Right ventricle myocardium inferior (tissue), 1 donor: ENCODE results near the gene VEPH1. TPM values are rescaled to one million over a fixed set of nuclear protein-coding genes. Genes with fewer than 3 reads are reported as not detected.

Experiments used
- ATAC-seq: fragments of 200-7000 bp; cut with Tn5 transposase; one replicate; pipeline ENCODE4 v1.9.1; 2020; ENCODE audit warnings: mild to moderate bottlenecking, moderate library complexity
- DNase-seq: peaks from one replicate; pipeline ENCODE4 v3.0.0; 2021; ENCODE audit errors: missing footprints
- intact Hi-C: fragments of 100-400 bp; cut with DNase I; formaldehyde crosslinking; loops from one replicate; pipeline ENCODE4 v1.11.0; 2022
- total RNA-seq: library from RNA; stranded (reverse); fragmentation: NEBNext Ultra II Directional; extraction: Animal tissue kit (Norgen Biotek cat#: 25700); gene quantifications from one replicate; pipeline ENCODE4 v1.2.1, GENCODE V29; 2021
- donor health status: DM: no; HTN: yes; CAD: no; lungs with severe emphysema.

VEPH1 gene
- total RNA-seq, 1 donor from 2014 or later: 0.41 TPM

DNA sequence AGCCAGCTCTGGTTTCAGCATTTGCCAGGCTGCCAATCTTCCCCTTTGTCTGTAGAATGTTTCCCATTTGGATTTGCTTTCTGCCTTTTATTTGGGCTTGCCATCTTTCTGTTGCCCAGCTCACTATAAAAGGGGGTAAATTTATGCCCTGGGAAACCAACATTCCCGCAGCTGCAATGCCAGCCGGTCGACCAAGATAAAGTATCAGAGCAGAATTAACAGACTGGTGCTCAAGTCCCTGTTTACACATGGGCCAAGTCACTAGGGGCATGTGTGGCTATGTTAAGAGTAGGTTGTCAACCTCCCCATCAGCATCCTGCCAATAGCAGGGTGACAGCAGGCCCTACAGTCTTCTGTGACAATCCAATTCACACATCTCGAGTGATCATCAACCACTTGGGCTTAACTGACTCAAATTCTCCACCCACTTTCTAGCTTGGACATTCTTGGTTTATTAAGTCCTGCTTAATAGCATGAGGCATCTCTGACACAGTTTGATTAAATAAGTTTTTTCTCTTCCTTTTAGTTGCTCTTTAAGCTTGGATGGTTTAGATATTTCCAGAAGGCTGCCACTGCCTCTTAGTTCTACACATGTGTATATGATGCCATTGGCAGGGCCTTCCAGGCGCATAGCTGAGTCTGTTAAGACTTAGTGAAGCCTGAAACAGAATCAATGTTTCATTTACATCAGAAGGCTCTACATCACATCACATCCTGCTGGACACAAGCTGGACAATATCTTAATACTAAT is 24.1 kb upstream of the VEPH1 start:
- ATAC-seq (no peak), DNase-seq (peak; percentile 50)
- intact Hi-C loops: no loop called here

DNA sequence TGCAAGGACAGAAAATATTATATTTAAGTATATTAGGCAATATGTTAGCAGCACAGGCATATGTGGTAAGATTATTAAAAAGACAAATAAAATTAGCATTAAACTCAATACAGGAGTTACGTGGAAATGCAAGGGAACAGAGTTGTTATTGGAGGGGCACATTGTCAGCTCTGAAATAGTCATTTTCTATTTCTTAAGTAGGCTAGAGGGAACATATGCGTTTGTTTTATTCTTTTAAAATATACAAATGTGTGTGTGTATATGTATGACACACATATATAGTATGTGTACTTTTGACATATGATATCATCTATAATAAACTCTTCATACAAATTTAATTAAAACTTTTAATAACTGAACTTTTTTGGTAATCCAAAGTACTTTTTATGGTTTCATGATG is 22.8 kb upstream of the VEPH1 start:
- ATAC-seq (no peak), DNase-seq (no peak)
- intact Hi-C loops: no loop called here

- intact Hi-C loops: no loop called here
- DNase-seq: no peak
- ATAC-seq: no peak
Observed at GRCh38 chr3:157523814-157524213, 20.6 kb upstream of the VEPH1 start.

DNA sequence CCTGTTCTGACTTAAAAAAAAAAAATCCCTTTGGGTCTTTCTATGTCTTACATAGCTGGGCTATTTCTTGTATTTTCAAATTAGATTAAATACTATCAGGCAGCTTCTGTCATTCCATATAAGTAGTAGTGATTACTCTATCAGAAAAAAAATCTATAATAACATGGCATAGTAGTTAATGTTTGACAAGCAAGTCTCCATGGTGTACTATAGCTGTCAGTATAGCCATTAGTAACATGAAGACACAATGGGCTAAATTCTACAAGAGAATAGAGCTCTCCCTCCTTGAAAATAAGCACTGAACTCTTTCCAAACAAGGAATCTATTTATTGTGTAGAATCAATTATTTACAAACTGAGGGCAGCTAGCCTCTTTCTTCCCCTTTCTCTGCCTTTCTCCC is 19.4 kb upstream of the VEPH1 start:
- no peak for ATAC-seq
- DNase-seq: no peak
- intact Hi-C loops: no loop called here

DNA sequence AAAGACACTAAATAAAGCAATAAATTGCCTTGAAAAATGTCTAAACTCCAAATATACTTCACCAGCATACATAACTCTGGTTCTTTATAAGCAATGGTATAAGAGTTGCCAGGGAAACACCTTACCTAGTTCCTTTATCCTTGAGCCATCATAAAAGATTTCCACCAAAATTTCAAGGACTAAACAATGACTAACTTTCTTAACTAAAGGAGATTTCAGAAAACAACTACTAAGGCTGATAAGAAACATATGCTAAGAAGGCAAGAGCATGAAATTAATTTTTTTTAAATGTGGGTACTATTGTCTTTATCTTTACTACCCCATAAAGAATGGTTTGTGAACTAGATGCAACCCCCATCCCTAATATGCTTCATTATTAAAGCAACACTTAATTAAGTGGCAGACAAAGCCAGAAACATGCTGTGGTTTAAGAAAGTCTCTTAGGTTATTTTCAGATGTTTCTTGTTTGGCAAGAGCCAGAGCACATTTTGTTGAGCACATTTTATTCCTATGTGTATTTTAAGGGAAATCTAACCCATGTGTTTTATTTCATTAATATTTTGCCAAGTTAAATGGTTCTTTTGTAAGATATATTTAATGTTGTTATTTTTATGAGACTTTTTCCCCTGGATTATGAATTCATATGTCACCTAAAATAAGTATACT is 17.4 kb upstream of the VEPH1 start:
- DNase-seq (no peak), ATAC-seq (peak; percentile 76)
- intact Hi-C loops: no loop called here

DNA sequence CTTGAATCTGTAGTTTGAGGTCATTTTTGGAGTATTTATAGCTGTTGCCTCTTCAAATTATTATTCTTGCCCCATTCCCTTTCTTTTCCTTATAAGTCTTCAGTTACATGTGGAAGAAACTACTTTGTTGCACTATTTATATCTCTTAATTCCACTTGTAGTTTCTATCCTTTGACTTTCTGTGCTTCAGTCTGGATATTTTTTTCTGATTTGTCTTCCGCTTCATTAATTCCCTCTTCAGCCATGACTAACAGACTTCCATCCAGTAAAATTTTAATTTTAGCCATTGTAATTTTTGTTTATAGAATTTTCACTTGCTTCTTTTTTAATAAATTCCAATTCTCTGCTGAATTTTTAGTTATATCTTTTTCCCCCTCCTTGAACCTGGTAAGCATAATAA is 15.7 kb upstream of the VEPH1 start:
- intact Hi-C loops: no loop called here
- DNase-seq: no peak
- ATAC-seq: no peak

- ATAC-seq: no peak
- DNase-seq: no peak
- intact Hi-C loops: no loop called here
Observed at GRCh38 chr3:157516928-157517327, 13.7 kb upstream of the VEPH1 start.

GRCh38 chr3:157515398-157515797 is 12.2 kb upstream of the VEPH1 start:
- no peak for DNase-seq

GRCh38 chr3:157514371-157514895 is 11.2 kb upstream of the VEPH1 start:
- intact Hi-C loops: no loop called here

More at GRCh38 chr3:157515398-157515797, 12.2 kb upstream of the VEPH1 start:
- intact Hi-C loops: no loop called here
- no peak for ATAC-seq

DNA sequence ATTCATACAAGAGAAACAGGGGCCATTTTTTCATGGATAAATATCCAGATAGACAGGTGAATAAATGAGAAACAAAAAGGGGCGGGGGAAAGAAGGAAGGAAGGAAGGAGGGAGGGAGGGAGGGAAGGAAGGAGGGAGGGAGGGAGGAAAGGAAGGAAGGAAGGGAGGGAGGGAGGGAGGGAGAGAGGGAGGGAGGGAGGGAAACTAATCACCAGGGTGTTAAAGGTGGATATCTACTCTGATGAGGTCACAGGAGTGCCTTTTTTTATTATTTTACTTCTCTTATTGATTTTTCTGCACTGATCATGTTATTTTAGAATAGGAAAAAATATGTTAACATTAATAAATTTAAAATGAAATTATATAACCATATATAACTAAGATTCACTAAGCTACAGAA is 10.4 kb upstream of the VEPH1 start:
- intact Hi-C loops: no loop called here
- no peak for DNase-seq
- ATAC-seq: no peak

More at GRCh38 chr3:157514371-157514895, 11.2 kb upstream of the VEPH1 start:
- ATAC-seq (no peak), DNase-seq (no peak)

DNA sequence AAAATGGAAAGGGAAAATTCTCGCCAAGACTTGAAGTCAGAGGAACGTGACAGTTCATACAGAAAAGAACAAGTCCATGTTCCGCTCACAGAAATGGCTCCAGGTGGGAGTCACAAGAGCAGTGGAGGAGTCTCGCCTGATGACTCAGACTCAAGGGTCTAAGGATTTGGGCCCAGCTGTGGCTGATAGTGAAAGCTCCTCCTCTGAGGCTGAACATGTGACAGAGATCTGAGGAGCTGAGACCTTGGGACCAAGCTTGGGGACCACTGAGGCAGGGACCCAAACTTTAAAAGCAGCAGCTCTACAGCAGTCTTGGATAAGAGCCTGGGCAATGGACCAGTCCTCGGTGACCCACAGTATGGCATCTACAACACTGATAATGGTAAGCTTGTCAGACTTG is 9.3 kb upstream of the VEPH1 start:
- no peak for DNase-seq
- ATAC-seq: no peak
- intact Hi-C loops: no loop called here

DNA sequence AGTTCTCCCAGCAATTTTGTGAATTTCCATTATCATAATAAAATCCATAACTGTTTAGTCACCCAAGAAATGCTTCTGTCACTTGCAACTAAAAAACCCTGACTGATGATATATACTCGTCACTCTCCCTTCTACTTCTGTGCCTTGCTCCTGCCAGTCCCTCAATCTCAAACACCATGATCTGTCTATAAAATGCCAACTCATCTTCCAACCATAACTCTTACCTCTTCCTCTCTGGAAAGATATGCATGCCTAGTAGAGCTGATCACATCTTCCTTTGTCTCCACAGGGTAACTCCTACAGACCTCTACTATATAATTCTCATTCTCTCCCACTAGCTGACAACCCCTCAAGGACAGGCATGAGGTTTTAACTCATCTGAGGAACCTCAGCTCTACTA is 5.2 kb upstream of the VEPH1 start:
- intact Hi-C loops: no loop called here
- ATAC-seq (no peak), DNase-seq (no peak)

- ATAC-seq (no peak), DNase-seq (no peak)
- intact Hi-C loops: no loop called here
Observed at GRCh38 chr3:157501863-157502262, 1.4 kb downstream of the VEPH1 start.

DNA sequence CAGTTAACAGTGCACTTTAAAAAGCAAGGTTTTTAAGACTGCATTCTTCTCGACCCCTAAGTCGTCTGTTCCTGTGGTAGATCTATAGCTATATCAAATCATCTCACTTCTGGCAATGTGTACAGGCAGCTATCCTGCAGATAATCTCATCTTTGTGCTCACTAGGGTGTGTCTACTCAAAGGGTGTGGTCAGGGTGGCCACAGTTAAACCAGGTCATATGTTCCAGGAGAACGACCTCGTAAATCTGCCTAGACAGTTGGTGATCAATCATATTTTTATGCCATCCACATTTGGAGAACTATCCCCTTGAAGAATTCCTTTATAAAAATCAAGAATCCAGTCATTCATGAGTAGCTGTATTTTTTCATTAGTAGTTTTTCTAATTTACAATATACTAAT is 3.0 kb downstream of the VEPH1 start:
- intact Hi-C loops: no loop called here
- DNase-seq: no peak
- ATAC-seq: no peak

GRCh38 chr3:157499342-157499963 is 3.8 kb downstream of the VEPH1 start:
- intact Hi-C loops: no loop called here
- DNase-seq: peak; percentile 63

DNA sequence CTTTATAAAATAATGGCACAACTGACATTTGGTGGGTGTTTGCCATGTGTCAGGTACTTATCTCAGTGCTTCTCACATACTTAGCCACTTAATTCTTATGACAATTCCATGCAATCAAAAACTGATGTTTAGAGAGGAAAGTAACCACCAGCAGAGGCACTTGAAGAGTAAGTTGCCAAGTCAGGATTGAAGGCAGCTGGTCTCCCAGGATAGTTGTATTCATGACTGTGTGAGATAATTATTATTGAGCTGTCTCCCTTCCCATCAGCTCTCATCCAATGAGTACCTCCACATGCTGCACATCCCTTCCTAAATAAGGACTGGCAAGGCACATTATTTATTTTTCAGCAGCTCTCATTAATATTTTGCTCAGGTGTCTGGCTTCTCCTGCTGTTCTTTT is 4.8 kb downstream of the VEPH1 start:
- no peak for ATAC-seq
- DNase-seq: no peak
- intact Hi-C loops: no loop called here

More at GRCh38 chr3:157499342-157499963, 3.8 kb downstream of the VEPH1 start:
- ATAC-seq: peak; percentile 49

DNA sequence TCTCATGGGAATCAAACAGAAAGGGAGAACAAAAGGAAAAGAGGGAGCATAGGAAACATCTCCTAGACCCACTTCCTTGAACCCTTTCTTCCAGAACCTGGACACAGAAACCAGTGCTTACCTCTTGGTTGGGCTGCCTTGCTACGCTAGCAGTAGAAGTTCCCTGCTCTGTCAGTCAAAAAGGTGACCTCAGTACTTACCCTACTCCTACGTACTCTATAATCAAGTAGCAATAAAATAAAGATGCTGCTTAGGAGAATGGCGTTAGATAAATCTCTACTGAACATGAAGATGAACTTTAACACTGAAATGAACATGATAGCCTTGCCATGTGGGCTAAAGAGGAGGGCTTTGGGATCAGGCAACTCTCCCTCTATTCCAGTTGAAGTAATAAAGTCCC is 7.4 kb downstream of the VEPH1 start:
- intact Hi-C loops: no loop called here
- ATAC-seq: no peak
- no peak for DNase-seq

DNA sequence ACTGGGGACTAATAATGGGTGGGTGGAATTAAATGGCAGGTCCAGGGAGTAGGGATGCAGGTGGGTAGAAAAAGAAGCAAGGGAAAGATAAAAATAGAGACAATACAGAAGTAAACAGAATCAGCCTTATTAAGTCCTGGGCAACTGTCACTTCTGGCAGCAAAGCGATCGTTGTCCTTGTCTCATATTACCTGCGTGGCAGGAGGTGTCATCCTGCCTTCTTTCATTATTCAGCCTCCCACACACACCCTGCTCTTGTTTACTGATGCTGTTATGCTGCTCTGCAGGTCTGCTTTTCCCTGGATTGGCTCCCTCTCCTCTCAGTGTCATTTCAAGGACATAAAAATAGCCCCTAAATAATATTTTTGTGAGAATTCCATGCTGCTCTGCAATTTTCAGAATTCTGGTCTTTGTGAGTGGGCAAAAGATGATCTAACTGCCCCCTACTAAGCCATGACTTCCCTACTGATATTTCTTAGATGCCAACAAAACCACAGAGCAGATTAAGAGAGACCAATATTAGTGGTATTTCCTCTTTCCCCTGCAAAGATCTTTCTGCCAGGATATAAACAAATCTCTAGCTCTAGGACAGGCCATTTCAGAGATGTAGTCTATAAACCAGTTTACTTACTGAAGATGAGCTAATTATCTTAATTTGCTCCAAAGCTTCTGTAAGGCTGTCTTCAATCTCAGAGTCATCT is 8.5 kb downstream of the VEPH1 start:
- intact Hi-C loops: no loop called here
- no peak for DNase-seq
- ATAC-seq: no peak
